SK-N-SH treated with all-trans-retinoic acid at 6 μM for 48 hours (cell line): ENCODE data around the gene ZNF841.

Experiments used
- ATAC-seq: fragments of 200-7000 bp; cut with Tn5 transposase; 3 replicates; pipeline ENCODE4 v1.9.1; 2020; ENCODE audit warnings: mild to moderate bottlenecking, moderate library complexity
- ARNTL ChIP-seq: fragments of 450-650 bp; formaldehyde crosslinking; IDR thresholded peaks from 2 replicates; pipeline ENCODE4 v1.5.0; 2020; ENCODE audit warnings: low read depth, mild to moderate bottlenecking, moderate library complexity, borderline replicate concordance
- BACH2 ChIP-seq: fragments of 250-450 bp; sonication (Bioruptor Pico); IDR thresholded peaks from 2 replicates; pipeline ENCODE4 v1.9.0; 2021; ENCODE audit warnings: mild to moderate bottlenecking, borderline replicate concordance
- CSDC2 ChIP-seq: fragments of 250-450 bp; sonication (Bioruptor Pico); IDR thresholded peaks from 2 replicates; pipeline ENCODE4 v1.5.0; 2020; ENCODE audit warnings: mild to moderate bottlenecking, moderate library complexity
- CSRNP3 ChIP-seq: fragments of 250-450 bp; sonication (Bioruptor Pico); IDR thresholded peaks from 2 replicates; pipeline ENCODE4 v1.5.1; 2021; ENCODE audit warnings: mild to moderate bottlenecking, moderate library complexity
- ESRRG ChIP-seq: fragments of 250-450 bp; sonication (Bioruptor Pico); IDR thresholded peaks from 2 replicates; pipeline ENCODE4 v1.6.1; 2021; ENCODE audit warnings: mild to moderate bottlenecking
- GLIS3 ChIP-seq: fragments of 250-450 bp; sonication (Bioruptor Pico); IDR thresholded peaks from 2 replicates; pipeline ENCODE4 v1.5.0; 2020; ENCODE audit warnings: mild to moderate bottlenecking, moderate library complexity
- ISL1 ChIP-seq: fragments of 250-450 bp; sonication (Bioruptor Pico); IDR thresholded peaks from 2 replicates; pipeline ENCODE4 v2.1.2; 2022; ENCODE audit warnings: mild to moderate bottlenecking, moderate library complexity
- OSR1 ChIP-seq: fragments of 250-450 bp; sonication (Bioruptor Pico); IDR thresholded peaks from 2 replicates; pipeline ENCODE4 v1.8.0; 2022; ENCODE audit warnings: moderate library complexity, mild to moderate bottlenecking, inconsistent platforms
- PATZ1 ChIP-seq: fragments of 250-450 bp; sonication (Bioruptor Pico); IDR thresholded peaks from 2 replicates; pipeline ENCODE4 v1.8.0; 2020; ENCODE audit warnings: mild to moderate bottlenecking, moderate library complexity, borderline replicate concordance
- PPARA ChIP-seq: fragments of 250-450 bp; sonication (Bioruptor Pico); IDR thresholded peaks from 2 replicates; pipeline ENCODE4 v1.5.0; 2020; ENCODE audit warnings: mild to moderate bottlenecking, borderline replicate concordance
- RARB ChIP-seq: fragments of 250-450 bp; sonication (Bioruptor Pico); IDR thresholded peaks from 2 replicates; pipeline ENCODE4 v1.8.0; 2021; ENCODE audit warnings: mild to moderate bottlenecking, moderate library complexity
- SNAI2 ChIP-seq: fragments of 250-450 bp; sonication (Bioruptor Pico); IDR thresholded peaks from 2 replicates; pipeline ENCODE4 v1.5.0; 2020; ENCODE audit warnings: mild to moderate bottlenecking, moderate library complexity
- TCF4 ChIP-seq: fragments of 250-450 bp; sonication (Bioruptor Pico); IDR thresholded peaks from 2 replicates; pipeline ENCODE4 v1.8.0; 2021; ENCODE audit warnings: mild to moderate bottlenecking, moderate library complexity, borderline replicate concordance
- TOX ChIP-seq: fragments of 250-450 bp; sonication (Bioruptor Pico); IDR thresholded peaks from 2 replicates; pipeline ENCODE4 v1.8.0; 2021; ENCODE audit warnings: mild to moderate bottlenecking, moderate library complexity, borderline replicate concordance
- TSHZ2 ChIP-seq: fragments of 250-450 bp; sonication (Bioruptor Pico); IDR thresholded peaks from 2 replicates; pipeline ENCODE4 v1.5.0; 2020; ENCODE audit warnings: mild to moderate bottlenecking, moderate library complexity
- ZC3H10 ChIP-seq: fragments of 250-450 bp; sonication (Bioruptor Pico); IDR thresholded peaks from 2 replicates; pipeline ENCODE4 v1.5.1; 2021; ENCODE audit warnings: mild to moderate bottlenecking, moderate library complexity
- ZFP3 ChIP-seq: fragments of 250-450 bp; sonication (Bioruptor Pico); IDR thresholded peaks from 2 replicates; pipeline ENCODE4 v1.5.0; 2020; ENCODE audit warnings: mild to moderate bottlenecking, moderate library complexity
- ZFP30 ChIP-seq: fragments of 450-650 bp; formaldehyde crosslinking; IDR thresholded peaks from 2 replicates; pipeline ENCODE4 v1.5.0; 2022; ENCODE audit warnings: mild to moderate bottlenecking, moderate library complexity
- ZNF565 ChIP-seq: fragments of 450-650 bp; formaldehyde crosslinking; conservative IDR thresholded peaks from 2 replicates; pipeline ENCODE4 v1.5.0; 2020; ENCODE audit warnings: low read depth, mild to moderate bottlenecking, moderate library complexity
- ZNF8 ChIP-seq: fragments of 450-650 bp; formaldehyde crosslinking; IDR thresholded peaks from 2 replicates; pipeline ENCODE4 v1.5.0; 2020; ENCODE audit warnings: mild to moderate bottlenecking, moderate library complexity
- TF ChIP-seq, protein P1 (sequence below): fragments of 250-450 bp; sonication (Bioruptor Pico); IDR thresholded peaks from 2 replicates; pipeline ENCODE4 v1.5.1; 2020; ENCODE audit warnings: low read depth, mild to moderate bottlenecking, moderate library complexity
- TF ChIP-seq, protein P2 (sequence below): fragments of 250-450 bp; sonication (Bioruptor Pico); IDR thresholded peaks from 2 replicates; pipeline ENCODE4 v1.8.0; 2021; ENCODE audit warnings: low read depth, mild to moderate bottlenecking, moderate library complexity, borderline replicate concordance

The ZNF841 gene

DNA sequence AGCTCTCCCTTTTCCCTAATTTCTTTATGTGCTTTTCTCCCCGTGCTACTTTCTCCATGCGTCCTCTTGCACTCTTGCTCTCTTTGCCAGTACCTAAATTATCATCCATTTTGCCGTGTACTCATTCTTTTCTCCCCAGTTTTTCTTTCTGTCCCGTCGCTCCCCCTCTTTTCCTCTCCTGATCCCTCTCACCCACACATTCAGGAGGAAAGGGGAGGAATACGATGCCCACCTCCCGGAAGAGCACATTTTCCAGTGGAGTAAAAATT lies 43.4 kb upstream of the ZNF841 start (continued):
- TF ChIP-seq TCF4 (CRISPR knock-in tag), result no peak
- TF ChIP-seq, all 23 proteins: peak for 0

DNA sequence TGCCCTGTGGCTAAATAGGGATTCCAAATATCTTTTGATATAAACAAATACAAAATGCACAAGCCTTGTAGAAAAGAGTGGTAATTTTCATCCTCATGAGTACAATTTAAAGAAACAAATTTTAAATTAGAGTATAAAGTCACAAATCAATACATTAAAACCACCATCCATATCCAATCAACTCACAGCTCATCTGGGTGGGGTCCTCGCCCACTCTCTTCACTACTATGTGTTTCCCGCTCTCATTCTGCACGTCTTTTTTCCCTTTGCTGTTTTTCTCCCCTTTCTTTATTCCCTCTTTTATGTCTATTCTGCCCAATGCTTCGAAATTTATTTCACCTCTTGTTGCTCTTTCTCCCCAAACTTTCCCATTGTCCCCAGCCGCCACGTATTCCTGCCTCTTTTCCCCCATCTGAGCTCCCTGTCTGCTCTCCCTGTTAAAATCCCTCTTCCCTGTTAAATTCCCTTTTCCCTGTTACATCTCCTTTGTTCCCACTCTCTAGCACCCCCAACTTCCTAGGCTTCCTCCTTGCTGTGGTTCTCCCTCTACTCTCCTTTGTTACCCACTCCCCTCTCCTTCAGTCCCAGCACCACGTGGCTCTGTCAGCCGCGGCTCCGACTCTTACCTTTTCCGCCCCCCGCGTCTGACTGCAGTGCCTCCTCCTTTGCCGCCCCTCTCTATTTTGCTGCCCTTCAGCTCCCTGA lies 42.9 kb upstream of the ZNF841 start:
- TF ChIP-seq, protein P1, sequence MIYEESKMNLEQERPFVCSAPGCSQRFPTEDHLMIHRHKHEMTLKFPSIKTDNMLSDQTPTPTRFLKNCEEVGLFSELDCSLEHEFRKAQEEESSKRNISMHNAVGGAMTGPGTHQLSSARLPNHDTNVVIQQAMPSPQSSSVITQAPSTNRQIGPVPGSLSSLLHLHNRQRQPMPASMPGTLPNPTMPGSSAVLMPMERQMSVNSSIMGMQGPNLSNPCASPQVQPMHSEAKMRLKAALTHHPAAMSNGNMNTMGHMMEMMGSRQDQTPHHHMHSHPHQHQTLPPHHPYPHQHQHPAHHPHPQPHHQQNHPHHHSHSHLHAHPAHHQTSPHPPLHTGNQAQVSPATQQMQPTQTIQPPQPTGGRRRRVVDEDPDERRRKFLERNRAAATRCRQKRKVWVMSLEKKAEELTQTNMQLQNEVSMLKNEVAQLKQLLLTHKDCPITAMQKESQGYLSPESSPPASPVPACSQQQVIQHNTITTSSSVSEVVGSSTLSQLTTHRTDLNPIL, result no peak
- TF ChIP-seq BACH2 (CRISPR knock-in tag) (no peak), TOX (CRISPR knock-in tag) (no peak), ISL1 (CRISPR knock-in tag) (no peak), ZNF8 (CRISPR knock-in tag) (no peak), OSR1 (no peak), TSHZ2 (CRISPR knock-in tag) (no peak), CSDC2 (no peak), ARNTL (CRISPR knock-in tag) (no peak), PPARA (CRISPR knock-in tag) (no peak), SNAI2 (CRISPR knock-in tag) (no peak), ZNF565 (CRISPR knock-in tag) (no peak), ZC3H10 (no peak)
- TF ChIP-seq, all 23 proteins: peak for 0
- peak; percentile 47 for ATAC-seq

DNA sequence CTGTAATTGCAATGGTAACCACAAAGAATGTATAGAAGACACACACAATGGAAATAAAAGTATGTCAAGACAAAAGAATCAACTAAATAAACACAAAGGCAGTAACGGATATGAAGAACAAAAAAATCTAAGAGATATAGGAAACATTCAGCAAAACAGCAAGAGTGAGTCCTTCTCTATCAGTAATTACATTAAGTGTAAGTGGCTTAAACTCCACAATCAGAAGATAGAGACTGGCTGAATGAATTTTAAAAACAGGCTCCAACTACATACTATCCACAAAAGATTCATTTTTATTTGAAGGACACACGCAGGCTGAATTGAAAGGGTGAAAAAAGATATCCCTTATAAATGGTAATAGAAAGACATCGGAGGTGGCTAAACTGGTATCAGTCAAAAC lies 24.7 kb upstream of the ZNF841 start:
- ATAC-seq, result no peak
- no peak for TF ChIP-seq SNAI2 (CRISPR knock-in tag)
- TF ChIP-seq TSHZ2 (CRISPR knock-in tag), result no peak
- TF ChIP-seq ZC3H10, result no peak
- no peak for TF ChIP-seq PPARA (CRISPR knock-in tag)
- TF ChIP-seq PATZ1, result no peak
- TF ChIP-seq ISL1 (CRISPR knock-in tag), result no peak
- no peak for TF ChIP-seq ZNF8 (CRISPR knock-in tag)
- TF ChIP-seq TCF4 (CRISPR knock-in tag), result no peak
- TF ChIP-seq, protein P2, sequence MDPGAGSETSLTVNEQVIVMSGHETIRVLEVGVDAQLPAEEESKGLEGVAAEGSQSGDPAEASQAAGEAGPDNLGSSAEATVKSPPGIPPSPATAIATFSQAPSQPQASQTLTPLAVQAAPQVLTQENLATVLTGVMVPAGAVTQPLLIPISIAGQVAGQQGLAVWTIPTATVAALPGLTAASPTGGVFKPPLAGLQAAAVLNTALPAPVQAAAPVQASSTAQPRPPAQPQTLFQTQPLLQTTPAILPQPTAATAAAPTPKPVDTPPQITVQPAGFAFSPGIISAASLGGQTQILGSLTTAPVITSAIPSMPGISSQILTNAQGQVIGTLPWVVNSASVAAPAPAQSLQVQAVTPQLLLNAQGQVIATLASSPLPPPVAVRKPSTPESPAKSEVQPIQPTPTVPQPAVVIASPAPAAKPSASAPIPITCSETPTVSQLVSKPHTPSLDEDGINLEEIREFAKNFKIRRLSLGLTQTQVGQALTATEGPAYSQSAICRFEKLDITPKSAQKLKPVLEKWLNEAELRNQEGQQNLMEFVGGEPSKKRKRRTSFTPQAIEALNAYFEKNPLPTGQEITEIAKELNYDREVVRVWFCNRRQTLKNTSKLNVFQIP, result no peak
- no peak for TF ChIP-seq ZNF565 (CRISPR knock-in tag)
- TF ChIP-seq CSRNP3 (CRISPR knock-in tag), result no peak
- no peak for TF ChIP-seq GLIS3 (CRISPR knock-in tag)
- TF ChIP-seq RARB (CRISPR knock-in tag), result no peak
- TF ChIP-seq TOX (CRISPR knock-in tag), result no peak
- TF ChIP-seq ESRRG (CRISPR knock-in tag), result no peak
- TF ChIP-seq CSDC2, result no peak
- TF ChIP-seq OSR1, result no peak
- TF ChIP-seq ARNTL (CRISPR knock-in tag), result no peak
- TF ChIP-seq ZFP30 (CRISPR knock-in tag), result no peak
- TF ChIP-seq ZFP3, result no peak
